GM21737 (cell line): ENCODE measurements around the gene VAMP8.
"Not testable (repeated sequence)": the region's sequence is repeated elsewhere in the genome, so short reads cannot be mapped to it uniquely, and the experiment has no call there.

Source experiments
- ATAC-seq: cut with Tn5 transposase; IDR thresholded peaks from one replicate; pipeline ENCODE4 v1.9.1; 2021; ENCODE audit warnings: mild to moderate bottlenecking, moderate library complexity; ENCODE audit not compliant: unreplicated experiment

The VAMP8 gene

DNA sequence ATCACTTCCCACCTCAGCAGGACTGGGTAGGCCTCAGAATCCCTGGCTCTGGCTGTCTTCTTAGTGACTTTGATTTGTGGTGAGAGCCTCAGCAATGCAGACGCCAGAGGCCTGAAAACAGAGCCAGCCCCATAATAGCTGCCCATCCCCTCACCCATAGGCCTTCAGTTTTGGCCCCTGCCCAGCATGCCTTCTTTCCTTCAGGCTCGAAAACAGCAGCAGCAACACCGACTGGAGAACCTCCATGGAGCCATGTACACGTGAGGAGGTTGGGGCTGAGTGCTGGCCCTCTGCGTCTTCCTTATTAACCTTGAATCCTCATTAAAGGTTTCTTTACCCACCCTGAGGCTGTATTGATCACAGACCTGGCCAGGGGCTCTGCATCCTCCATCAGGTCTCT is 19.9 kb downstream of the VAMP8 start:
- no peak for ATAC-seq

DNA sequence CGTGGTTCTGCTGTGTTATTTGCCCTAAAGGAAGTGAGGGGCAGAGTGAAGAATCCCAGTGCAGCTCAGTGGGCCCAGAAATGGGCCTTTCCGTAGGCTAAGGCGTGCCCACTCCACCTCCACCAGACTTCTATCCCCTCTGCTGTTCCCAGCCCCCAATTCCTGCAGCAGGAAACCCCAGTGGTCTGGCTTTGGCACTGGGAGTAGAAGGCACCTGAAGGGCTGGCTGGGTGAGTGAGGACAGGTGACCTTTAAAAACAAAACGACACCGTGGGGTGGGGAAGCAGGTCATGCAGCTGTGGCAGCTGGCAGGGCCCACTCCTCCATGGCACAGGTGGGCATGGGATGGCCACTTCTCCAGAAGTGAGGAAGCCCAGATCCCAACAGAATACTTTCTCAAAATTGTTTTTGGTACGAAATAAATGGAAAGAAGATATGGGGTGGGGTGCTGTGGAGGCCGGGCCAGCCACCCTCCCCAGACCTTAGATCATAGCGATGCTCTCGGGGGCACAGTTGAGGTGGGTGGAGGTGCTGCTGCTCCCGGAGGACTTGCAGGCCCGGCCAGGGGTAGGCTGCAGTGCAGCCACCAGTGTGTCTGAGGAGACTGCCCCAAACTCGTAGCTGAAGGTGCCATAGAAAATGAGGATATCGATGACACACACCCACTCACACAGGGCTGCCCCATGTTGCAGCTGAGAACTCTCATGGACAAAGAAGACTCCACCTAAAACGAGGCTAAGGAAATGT is 21.4 kb downstream of the VAMP8 start:
- ATAC-seq, result no peak

DNA sequence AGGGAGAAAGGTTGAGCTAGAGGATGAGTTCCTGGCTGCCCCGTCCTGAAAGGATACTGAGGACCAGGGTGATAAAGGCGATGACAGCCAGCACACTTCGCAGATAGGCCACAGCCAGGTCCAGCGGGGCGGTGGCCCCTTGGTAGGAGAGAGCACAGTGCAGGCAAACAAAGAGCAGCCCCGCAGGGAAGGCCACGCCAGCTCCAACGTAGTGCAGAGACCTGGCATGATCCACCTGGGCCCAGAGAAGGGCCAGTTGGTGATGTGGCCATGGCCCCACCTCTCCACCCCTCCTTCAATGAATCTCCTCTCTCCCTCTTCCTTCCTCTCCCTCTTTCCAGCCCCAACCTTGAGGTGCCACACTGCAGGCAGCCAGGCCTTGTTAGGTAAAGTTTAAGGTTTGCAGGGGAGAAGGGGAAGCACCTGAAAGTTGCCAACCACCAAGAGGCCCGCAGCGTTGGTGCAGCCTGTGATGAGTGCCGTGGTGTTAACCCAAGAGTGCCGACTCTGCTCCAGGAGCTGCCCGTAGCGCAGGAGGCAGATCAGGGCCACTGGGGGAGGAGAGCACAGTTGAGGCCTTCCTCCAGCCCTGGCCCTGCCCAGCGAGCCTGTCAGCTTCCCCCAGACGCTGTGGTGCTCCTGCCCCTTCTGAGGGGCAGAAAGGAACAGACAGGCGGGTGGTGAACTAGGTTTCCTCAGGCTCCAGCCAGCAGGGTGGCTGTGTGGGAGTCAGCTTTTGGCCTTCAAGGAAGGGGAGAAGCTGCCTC is 22.3 kb downstream of the VAMP8 start:
- ATAC-seq, result no peak

DNA sequence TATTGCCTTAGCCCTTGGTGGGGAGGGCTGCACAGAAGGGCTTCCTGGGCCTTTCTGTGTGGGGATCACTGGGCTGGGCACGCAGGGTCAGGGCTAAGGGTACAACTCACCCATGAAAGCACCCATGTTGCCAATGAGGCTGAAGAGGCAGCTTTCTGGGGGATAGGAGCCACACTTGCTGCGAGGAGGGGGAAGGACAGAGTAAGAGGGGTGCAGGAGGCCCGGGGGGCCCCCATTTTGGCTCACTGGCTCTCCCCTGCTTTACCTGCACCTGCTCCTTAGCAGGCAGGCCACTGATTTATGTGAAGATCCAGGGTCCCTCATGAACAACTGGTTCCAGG is 22.8 kb downstream of the VAMP8 start:
- no peak for ATAC-seq

DNA sequence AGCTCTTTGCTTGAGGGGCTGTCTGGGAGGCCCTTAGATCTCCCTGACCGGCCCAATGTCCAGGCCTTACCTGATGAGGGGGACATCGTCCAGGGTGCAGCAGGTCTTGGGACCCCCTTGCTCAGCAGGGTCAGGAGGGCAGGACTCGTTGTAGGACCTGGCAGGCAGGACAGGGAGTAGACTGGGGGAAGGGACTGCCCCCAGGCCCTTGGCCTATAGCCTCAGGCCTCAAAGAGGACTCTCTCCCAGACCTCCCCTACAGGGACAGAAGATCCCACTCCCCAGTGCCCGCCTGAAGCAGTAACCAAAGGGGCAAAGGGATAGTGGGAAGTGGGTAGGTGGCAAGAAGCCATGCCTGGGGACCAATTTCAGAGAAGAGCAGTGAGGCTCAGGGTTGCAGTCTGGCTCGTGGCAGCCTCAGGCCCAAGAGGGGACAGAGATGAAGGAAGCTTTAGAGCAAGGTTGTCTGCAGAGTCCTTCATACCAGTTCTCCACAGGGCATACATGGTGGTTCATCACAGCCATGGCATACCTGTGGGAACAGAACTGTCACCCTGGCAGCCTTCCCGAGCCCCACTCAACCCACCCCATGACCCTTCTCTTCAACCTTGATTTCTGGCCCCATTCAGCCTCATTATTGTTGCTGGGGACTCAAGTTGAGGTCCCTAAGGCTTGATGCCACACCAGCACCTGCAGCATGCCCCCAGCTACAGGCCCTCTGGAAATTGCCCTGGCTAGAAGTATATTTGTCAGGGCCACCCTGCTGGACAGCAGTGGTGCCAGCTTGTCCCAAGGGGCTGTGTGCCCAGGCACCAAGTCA is 23.8 kb downstream of the VAMP8 start:
- no peak for ATAC-seq

DNA sequence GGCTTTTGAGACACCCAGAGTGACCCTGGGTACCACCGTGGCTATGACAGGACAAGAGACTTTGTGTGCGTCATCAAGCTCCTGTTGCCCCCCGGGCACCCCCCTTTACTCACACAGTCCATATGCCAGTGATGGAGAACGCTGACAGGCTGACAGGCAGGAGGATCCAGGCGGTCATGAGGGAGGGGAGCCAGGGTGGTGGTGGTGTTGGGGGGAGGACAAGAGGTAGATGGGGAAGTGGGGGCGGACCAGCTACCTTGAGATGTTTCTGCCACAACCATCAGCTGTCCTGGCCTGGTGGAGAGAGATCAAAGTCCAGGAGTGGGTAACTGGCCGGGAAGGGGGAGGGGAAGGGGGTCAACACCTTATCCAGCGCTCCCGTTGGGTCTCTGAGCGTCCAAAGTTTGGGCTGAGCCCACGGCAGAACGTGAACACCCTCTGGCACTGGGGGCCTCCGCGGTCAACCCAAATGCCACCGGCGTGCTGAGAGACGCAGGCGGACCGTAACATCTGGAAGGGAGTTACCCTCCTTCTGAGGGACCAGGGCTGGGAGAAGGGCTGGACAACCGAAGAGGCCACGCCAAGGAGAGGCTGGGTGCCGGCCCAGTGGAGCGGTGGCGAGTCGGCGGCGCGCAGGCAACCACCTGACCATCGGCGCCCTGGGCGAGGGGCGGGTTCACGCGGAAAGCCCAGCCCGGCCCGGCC is 24.5 kb downstream of the VAMP8 start:
- ATAC-seq, result peak; percentile 34

DNA sequence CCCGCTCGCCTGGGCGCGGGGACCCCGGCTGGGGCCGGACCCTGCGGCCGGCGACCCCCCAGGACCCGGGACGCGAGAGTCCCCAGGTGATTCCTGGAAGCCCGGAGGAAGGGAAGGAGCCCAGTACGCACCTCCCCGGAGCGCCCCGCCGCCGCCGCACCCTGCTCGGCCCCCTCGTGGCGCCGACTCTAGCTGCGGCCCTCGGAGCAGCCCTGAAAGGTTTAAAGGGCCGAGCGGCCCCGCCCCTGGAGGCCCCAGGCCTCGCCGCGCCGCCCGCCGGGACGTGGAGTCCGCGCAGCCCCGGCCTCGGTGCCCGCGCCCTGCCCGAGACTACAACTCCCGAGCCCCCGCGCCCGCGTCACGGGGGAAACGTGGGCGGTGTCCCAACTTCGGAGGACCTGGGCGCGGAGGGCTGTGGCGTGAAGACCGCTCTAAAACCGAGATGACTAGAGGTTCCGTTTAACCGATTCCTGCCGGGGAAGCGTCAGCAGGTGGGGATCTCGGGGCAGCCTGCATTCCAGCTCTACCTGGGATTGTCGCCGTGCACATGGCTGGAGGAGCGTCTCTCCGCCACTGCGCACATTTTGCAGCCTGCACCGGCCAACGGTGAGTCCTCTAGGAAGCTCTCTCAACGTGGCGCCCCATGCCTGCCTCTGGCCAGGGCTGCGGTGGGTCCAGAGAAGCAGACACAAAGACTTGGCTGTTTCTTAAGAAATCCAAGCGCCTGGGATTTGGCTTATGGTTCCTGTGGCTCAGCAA is 25.3 kb downstream of the VAMP8 start, which contains the start of gene TMEM150A:
TMEM150A (minus strand) TSS at position 223 of the 759 bp plus-strand sequence. CDS start 750 bp downstream, outside the sequence.
- ATAC-seq, result peak; percentile 91

DNA sequence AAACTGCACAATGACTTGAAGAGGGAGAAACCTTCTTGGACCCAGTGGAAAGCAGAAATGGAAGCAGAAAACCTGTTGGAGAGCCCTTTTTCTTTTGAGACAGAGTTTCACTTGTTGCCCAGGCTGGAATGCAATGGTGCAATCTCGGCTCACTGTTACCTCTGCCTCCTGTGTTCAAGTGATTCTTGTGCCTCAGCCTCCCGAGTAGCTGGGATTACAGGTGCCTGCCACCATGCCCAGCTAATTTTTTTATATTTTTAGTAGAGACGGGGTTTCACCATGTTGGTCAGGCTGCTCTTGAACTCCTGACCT is 26.7 kb downstream of the VAMP8 start:
- ATAC-seq, result not testable (repeated sequence)

DNA sequence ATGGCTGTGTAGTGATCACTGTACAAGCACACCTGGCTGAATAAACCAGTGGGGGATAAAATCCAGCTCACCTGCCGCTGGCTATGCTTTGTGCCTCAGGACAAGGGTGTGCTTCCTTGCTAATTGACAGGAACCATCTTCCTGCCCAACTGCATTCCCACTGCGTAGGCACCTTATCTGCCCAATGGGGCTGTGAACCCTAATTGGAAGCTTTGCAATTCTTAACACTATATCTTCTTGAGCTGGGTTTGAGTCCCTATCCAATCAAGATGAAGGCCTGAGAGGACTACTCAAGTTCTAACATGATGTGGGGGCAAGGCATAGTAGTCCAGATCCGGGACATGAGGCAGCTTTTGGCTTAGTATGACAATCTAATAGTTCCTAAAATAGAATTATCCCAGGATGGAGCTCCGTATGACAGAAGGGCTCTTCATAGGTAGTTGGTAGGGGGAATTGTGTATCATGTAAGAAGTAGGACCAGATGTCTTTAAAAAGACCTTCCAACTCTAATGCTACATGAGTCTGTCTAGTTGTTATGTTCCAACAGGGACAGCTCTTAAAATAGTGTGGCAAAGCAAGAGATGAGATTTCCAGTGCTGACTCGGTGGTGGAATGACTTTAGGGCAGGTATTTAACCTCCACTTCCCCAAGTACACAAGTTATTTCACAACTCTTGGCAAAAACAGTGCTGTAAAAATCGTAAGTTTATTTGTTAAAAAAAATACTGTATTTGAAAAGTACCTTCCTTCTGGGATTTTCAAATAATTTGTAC is 27.4 kb downstream of the VAMP8 start:
- ATAC-seq, result no peak

DNA sequence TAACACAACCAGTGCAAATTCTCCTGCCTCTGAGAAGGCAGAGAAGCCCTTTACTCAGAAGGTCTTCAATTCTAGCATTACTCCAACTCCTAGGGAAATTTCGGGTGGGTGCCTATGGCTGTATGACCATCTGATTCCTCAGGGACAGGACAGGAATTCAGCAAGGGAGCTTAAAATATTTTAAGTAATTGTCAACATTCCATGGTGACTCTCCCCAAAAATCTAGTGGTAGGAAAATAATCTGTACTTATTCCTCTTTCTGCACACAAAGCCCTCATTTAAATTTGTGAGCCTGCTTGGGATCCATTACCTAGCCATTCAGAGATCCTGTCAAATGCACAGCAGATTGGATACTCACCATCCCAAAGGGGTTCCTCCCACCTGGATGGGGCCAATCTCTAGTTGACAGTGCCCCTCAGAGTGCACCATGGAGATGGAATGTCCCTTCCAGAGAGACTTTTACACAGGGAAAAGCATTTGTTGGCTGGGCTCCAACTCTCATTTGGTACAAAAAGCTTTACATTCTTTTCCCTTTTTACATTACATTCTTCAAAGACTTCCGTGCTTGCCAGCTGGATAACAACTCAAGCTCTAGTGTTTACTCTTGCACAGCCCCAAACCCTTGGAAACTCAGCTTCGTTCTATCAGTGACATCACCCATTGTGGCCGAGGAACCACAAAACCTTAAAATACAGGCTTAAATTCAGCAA is 28.2 kb downstream of the VAMP8 start:
- ATAC-seq, result no peak

DNA sequence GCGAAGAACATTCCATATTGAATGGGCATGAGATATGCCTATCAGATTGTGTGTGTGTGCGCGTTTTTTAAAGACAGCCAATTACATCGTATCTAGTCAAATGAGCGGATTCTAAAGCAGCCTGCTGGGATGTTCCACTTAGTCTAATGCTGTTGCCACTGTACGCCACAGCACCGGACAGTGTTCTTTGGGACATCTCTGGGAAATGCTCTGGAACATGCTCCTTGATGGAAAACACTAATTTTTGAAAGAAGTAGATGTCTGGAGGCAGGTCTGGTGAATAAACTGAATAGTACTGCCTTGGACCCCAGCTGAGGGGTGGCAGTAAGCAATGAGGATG is 28.7 kb downstream of the VAMP8 start:
- no peak for ATAC-seq

DNA sequence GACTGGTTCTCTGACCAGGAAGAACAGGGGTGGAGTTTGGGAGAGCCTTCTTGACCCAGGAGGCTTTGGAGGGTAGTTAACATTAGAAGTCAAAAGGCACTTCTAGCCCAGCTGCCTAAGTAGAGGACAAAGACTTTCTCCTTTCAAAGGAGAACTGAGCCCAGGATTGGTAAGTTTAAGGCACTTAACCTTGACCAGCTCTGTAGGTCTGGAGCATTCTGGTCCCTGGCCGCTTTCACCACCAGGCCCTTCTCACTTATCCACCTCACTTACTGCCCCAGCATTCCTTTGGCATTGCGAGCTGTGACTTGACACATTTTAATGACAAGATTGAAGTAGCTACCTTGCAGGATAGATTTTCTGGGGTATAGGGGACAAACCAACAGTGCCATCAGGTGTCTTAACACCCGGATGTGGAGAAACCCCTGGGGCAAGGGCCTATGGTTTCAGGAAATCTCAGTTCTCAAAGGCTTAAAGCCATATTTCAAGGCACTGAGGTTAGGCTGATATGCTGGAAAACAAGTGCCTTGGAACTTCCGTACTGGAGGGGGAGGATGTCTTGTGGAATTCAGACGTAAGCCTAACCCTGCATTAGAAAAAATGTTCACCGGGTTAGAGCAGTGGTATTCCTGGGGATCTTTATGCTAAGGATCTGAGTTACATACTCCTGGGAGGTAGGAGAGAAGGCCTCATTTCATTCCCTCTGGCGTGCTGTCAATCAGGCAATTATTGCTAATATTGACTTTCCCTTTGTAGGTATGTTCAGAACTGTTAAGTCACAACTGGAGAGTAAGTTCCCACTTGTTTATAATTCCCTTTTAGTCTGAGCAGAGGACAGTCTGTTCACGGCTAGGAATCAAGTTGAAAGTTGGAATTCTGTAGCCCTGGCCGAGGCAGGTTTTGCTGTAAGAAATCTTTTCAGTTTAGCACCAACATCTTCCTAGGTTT is 30.2 kb downstream of the VAMP8 start:
- ATAC-seq, result no peak

DNA sequence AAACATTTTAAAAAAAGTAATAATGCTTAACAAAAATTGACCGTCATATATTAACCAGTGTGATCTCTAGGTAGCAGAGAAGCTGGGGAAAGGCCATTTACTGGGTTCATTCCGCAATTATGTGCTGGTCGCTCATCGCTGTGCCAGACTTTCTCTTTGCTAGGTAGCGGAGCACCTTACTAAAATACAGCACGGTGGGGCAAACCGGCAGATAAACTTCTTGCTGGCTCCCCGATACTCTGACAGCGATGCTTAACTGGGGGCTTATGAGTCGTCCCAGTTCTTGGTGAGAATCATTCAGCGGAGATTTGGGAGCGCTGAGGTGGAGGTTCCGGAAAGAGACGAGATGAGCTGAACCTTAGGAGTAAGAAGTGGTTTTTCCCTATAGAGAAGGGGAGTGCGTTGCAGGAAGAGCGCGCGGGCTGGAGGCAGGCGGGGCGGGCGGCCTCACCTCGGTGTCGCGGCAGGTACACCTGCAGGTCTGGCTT is 33.9 kb downstream of the VAMP8 start:
- ATAC-seq, result peak; percentile 11

DNA sequence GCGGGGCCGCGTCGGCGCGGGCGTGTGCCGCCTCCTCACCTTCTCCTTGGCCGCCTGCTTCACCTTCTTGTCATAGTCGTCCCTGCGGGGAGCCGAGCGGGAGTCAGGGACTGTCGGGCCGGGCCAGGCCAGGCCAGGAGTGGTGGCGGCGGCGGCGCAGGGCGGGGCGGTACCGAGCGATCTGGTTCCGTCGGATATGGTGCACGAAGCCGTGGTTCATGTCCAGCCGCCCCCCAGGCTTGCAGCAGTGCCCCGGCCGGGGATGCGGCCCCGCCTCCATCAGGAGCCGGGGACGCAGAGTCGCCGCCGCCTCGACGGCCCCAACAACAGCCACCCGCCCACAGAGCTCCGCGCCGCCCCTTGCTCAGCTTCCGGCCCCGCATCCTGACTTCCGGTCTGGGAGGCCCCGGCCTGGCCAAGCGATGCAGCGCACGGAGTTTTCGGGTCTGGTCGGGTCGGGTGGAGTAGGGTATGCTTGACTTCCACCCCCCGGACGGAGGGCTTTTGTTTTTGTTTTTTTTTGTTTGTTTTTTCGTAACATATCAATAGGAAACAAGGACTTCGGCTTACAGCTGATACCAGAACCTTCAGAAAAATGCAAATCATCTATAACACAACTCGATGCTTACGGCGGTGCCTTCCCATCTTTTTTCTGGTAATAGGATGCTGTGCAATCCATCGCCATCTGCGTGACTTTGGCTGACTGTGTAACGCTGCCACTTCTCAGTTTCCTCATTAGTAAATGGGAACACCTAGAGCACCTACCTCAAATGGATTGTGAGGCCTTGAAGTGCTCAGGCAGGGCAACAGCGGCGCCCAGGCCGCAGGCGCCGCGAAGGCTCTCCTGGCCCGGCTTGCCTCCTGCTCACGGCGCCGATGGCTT is 34.6 kb downstream of the VAMP8 start, which contains the start of gene C2orf68:
C2orf68 (minus strand) TSS at position 362 of the 883 bp plus-strand sequence; CDS start at position 280, 82 bp downstream.
- ATAC-seq, result peak; percentile 76

DNA sequence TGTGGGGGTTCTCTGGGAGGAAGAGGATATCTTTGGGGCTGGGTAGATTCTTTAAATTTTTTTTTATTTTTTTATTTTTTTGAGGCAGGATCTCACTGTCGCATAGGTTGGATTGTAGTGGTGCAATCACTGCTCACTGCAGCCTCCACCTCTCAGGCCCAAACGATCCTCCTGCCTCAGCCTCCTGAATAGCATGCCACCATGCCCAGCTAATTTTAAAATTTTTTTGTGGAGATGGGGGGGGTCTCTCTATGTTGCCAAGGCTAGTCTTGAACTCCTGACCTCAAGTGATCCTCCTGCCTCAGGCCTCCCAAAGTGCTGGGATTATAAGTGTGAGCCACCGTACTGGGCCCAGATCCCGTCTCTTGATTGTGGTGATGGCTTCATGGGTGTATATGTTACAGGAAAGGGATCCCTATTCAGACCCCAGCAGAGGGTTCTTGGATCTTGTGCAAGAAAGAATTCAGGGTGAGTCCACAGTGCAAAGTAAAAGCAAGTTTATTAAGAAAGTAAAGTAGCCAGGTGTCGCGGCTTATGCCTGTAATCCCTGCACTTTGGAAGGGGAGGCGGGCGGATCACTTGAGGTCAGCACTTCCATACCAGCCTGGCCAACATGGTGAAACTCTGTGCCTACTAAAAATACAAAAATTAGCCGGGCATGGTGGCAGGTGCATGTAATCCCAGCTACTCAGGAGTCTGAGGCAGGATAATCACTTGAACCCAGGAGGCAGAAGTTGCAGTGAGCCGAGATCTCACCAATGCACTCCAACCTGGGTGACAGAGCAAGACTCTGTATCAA is 36.5 kb downstream of the VAMP8 start:
- ATAC-seq, result no peak

DNA sequence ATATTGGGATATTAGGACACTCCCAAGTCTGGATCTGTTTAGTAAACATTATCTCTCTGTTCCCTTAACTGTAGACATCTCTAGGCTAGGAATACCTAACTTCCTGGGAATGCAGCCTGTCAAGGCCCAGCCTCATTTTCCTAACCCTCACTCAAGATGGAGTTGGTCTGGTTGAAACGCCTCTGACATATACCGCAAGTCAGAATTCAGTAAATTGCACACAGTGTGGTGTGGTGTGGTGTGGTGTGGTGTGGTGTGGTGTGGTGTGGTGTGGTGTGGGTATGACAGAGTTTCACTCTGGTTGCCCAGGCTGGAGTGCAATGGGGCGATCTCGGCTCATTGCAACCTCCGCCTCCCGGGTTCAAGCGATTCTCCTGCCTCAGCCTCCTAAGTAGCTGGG is 37.4 kb downstream of the VAMP8 start:
- ATAC-seq, result not testable (repeated sequence)
